GM13977 (cell line): Measurements from ENCODE around the gene MBD5.
A peak's percentile ranks its signal among the peaks of the same experiment; 100 is the strongest.
"Not testable (repeated sequence)": the region's sequence is repeated elsewhere in the genome, so short reads cannot be mapped to it uniquely, and the experiment has no call there.

Experiments
- DNase-seq: peaks from one replicate; pipeline ENCODE4 v3.0.0; 2012; ENCODE audit warnings: low spot score
- in situ Hi-C: fragments of 300-500 bp; cut with MboI; formaldehyde crosslinking; loops from one replicate; pipeline ENCODE4 v1.12.0; 2022; ENCODE audit warnings: low sequenced_read_pairs, low pct_unique_long_range_greater_than_20kb, mixed read lengths, inconsistent platforms; ENCODE audit not compliant: unreplicated experiment
- TF ChIP-seq, protein P1 (sequence below): IDR thresholded peaks from 2 replicates; pipeline ENCODE4 v1.5.1; 2012; ENCODE audit warnings: mild to moderate bottlenecking, control low read depth; ENCODE audit not compliant: insufficient read depth; ENCODE audit errors: extremely low read depth, missing control alignments

Gene MBD5

DNA sequence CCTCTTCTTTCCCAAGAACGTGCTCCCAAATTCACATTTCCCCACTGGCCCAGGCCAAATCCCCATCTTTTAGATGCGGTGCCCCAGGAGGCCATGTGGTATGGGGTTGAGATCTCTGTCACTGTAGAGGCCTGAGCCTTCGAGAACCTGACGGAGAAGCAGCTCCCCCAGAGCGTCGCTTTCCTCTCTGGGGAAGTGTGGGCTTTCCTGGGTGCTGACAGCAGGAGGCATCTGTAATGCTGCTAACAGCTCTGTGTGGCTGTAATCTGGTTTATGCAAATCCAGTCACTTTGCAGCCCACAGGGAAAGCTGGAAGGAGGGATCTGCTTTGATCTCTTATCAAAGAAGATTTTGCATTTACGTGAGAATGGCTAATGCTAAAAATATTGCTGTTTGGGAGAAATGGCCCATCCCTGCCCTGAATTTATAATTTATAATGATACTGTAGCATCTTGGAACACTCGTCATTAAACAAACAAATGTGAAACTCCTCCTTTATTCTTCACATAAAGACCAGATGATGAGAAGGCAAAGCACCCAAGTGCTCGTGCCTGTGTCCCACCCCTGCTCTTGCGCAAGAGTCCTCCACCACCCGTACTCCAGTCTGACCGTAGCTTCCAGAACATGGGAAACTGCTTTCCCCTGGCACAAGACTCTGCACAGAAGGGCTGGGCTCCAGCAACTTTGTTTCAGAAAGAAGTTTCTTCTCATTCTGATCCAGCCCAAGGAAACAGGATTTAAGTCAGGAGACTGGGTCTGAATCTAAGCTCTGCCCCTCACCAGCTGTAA lies 513.7 kb downstream of the MBD5 start:
- in situ Hi-C loops, result loop anchor here (25.0 kb wide), 1 partner anchor 453 kb away; no protein-coding TSS in a partner anchor
- TF ChIP-seq, protein P1, sequence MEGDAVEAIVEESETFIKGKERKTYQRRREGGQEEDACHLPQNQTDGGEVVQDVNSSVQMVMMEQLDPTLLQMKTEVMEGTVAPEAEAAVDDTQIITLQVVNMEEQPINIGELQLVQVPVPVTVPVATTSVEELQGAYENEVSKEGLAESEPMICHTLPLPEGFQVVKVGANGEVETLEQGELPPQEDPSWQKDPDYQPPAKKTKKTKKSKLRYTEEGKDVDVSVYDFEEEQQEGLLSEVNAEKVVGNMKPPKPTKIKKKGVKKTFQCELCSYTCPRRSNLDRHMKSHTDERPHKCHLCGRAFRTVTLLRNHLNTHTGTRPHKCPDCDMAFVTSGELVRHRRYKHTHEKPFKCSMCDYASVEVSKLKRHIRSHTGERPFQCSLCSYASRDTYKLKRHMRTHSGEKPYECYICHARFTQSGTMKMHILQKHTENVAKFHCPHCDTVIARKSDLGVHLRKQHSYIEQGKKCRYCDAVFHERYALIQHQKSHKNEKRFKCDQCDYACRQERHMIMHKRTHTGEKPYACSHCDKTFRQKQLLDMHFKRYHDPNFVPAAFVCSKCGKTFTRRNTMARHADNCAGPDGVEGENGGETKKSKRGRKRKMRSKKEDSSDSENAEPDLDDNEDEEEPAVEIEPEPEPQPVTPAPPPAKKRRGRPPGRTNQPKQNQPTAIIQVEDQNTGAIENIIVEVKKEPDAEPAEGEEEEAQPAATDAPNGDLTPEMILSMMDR, result no peak
- DNase-seq, result no peak

DNA sequence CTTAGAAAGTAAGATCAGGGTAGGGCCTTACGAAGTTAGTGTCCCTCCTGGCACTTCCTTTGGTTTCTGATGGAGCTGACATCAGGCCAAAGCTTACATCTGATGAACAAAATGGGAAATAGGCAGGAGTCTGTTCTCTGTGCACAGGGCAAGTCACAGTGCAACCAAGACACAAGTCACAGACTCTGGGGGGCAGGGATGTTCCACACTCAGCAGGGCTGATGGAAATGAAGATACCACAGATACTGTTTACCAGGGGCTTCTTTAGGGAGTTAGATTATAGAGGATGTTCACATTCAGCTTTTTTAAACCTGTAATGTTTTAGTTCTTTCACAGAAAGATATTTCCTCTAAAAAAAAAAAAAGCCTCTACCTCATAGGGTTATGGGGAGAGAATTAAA lies 517.5 kb downstream of the MBD5 start:
- DNase-seq, result no peak
- in situ Hi-C loops, result loop anchor here (25.0 kb wide), 1 partner anchor 449 kb away; no protein-coding TSS in a partner anchor
- TF ChIP-seq, protein P1, result peak; percentile 3

DNA sequence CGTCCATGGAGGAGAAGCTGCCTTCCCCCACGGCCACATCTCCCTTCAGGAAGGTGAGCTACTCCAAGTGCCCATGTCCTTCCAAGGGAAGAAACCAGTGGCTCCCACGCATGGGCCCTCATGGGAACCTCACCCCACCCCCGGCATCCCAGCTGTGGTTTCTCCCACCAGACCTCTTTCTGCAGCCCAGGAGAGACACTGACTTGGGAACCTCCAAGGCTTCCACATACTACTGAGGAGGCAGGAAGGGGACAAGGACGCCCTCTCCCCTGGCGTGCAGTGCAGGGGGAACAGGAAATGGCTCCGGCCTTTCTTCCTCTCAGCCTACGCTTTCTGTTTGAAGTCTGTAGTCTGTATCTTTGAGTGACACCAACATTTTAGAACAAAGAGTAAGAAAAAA lies 519.1 kb downstream of the MBD5 start:
- in situ Hi-C loops, result loop anchor here (25.0 kb wide), 1 partner anchor 447 kb away; no protein-coding TSS in a partner anchor
- no peak for DNase-seq
- TF ChIP-seq, protein P1, result no peak

DNA sequence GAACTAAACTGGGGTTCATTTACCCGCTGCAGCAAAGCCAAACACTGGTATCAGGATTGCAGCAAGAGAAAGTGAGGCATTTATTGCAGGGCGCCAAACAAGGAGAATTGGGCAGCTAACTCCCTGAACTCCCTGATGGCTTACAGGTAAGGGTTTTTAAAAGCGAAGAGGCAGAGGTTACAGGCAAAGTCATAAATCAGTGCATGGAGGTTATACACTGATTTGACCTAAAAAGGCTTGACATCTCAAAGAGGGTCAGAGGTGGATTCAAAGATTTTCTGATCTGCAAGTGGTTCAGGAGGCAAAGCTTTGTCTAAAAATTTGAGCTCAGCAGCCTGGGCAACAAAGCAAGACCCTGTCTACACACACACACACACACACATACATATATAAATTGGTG lies 520.9 kb downstream of the MBD5 start:
- TF ChIP-seq, protein P1, result no peak
- in situ Hi-C loops, result loop anchor here (25.0 kb wide), 1 partner anchor 446 kb away; no protein-coding TSS in a partner anchor
- DNase-seq, result no peak

DNA sequence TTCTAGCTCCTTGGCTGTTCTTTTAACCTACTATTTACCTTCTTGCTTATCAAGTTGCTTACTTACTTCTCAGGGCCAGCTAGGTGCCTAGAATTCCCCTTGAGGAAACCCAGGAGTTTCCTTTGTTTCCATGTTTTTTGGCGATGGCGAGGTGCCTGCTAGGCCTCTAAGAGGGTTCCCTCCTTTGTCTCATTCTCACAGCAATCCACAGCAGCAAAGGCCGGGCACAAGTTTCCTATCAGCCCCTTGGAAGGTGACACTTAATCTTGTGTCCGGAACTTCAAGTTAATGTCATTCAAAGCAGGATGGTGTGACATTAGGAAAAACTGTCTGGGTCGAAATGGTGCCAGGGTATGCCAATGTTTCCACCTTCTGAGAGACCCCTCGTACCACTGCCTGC lies 521.7 kb downstream of the MBD5 start:
- TF ChIP-seq, protein P1, result no peak
- in situ Hi-C loops, result loop anchor here (25.0 kb wide), 1 partner anchor 445 kb away; no protein-coding TSS in a partner anchor
- no peak for DNase-seq

DNA sequence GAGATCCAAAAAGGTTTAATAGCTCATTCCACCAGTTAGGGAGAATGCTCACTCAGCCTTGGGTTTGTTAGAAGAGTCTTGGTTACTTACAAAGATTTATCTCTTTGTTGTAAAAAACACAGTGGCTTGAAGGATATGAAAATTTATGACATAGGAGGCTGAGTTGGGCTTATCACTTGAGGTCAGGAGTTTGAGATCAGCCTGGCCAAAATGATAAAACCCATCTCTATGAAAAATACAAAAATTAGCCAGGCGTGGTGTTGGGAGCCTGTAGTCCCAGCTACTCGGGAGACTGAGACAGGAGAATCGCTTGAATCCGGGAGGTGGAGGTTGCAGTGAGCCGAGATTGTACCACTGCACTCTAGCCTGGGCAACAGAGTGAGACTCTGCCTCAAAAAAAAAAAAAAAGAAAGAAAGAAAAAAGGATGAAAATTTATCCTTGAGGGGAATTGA lies 522.2 kb downstream of the MBD5 start:
- in situ Hi-C loops, result loop anchor here (25.0 kb wide), 1 partner anchor 444 kb away; no protein-coding TSS in a partner anchor
- not testable (repeated sequence) for DNase-seq
